ENCODE results near the gene FZD2. TPM values are rescaled to one million over a fixed set of nuclear protein-coding genes. Genes with fewer than 3 reads are reported as not detected.

FZD2 gene
- total RNA-seq, 6 experiments from 2014 or later = 76.4 to 103 (median 92.8) TPM

- H3K9me3 Mint-ChIP-seq = peaks cover 8% of the 10 kb centered on the region
- no peak for DNase-seq
- no peaks in the 10 kb centered on the region for H3K36me3 Mint-ChIP-seq (ENCODE audit: low read depth)
- no peaks in the 10 kb centered on the region; the same call in 1 of the 2 replicates for H3K27me3 Mint-ChIP-seq (ENCODE audit: insufficient read depth)
- no peaks in the 10 kb centered on the region for H3K4me1 Mint-ChIP-seq (ENCODE audit: low read depth)
- no peak overlapping the region for H3K27ac Mint-ChIP-seq
- no peak for TF ChIP-seq CTCF (IDR thresholded peaks at IDR 0.05)
- H3K4me3 Mint-ChIP-seq = no peak overlapping the region
Measured at GRCh38 chr17:44527102-44527501, 30.2 kb upstream of the FZD2 start.

- no peak overlapping the region for H3K4me3 Mint-ChIP-seq
- TF ChIP-seq CTCF (IDR thresholded peaks at IDR 0.05) = no peak
Measured at GRCh38 chr17:44527954-44528353, 29.3 kb upstream of the FZD2 start.

GRCh38 chr17:44529864-44530263 lies 27.4 kb upstream of the FZD2 start:
- TF ChIP-seq CTCF (IDR thresholded peaks at IDR 0.05) = no peak
- Mint-ChIP-seq H3K4me3 (no peak overlapping the region), H3K27me3 (ENCODE audit: insufficient read depth) (no peaks in the 10 kb centered on the region; the same call in 1 of the 2 replicates), H3K27ac (no peak overlapping the region), H3K9me3 (peaks cover 8% of the 10 kb centered on the region), H3K36me3 (ENCODE audit: low read depth) (no peaks in the 10 kb centered on the region), H3K4me1 (ENCODE audit: low read depth) (peaks cover 12% of the 10 kb centered on the region)
- DNase-seq = no peak

More at GRCh38 chr17:44527954-44528353, 29.3 kb upstream of the FZD2 start:
- Mint-ChIP-seq H3K36me3 (ENCODE audit: low read depth) (no peaks in the 10 kb centered on the region), H3K27me3 (ENCODE audit: insufficient read depth) (no peaks in the 10 kb centered on the region; the same call in 1 of the 2 replicates), H3K27ac (no peak overlapping the region), H3K9me3 (peaks cover 8% of the 10 kb centered on the region), H3K4me1 (ENCODE audit: low read depth) (no peaks in the 10 kb centered on the region)
- no peak for DNase-seq

GRCh38 chr17:44530896-44531418 lies 26.3 kb upstream of the FZD2 start:
- no peak overlapping the region for H3K4me3 Mint-ChIP-seq

GRCh38 chr17:44533533-44534246 lies 23.6 kb upstream of the FZD2 start:
- Mint-ChIP-seq H3K36me3 (ENCODE audit: low read depth) (no peaks in the 10 kb centered on the region), H3K27me3 (ENCODE audit: insufficient read depth) (no peaks in the 10 kb centered on the region), H3K27ac (peak overlapping the region; percentile 88), H3K4me3 (peak overlapping the region; percentile 78), H3K4me1 (ENCODE audit: low read depth) (peaks cover 31% of the 10 kb centered on the region), H3K9me3 (no peaks in the 10 kb centered on the region)
- peak; percentile 80 for DNase-seq
- TF ChIP-seq CTCF (IDR thresholded peaks at IDR 0.05) = peak; percentile 100

More at GRCh38 chr17:44530896-44531418, 26.3 kb upstream of the FZD2 start:
- H3K4me1 Mint-ChIP-seq (ENCODE audit: low read depth) = peaks cover 22% of the 10 kb centered on the region
- no peaks in the 10 kb centered on the region for H3K27me3 Mint-ChIP-seq (ENCODE audit: insufficient read depth)
- no peak for DNase-seq
- H3K36me3 Mint-ChIP-seq (ENCODE audit: low read depth) = no peaks in the 10 kb centered on the region
- TF ChIP-seq CTCF (IDR thresholded peaks at IDR 0.05) = no peak
- no peak overlapping the region for H3K27ac Mint-ChIP-seq
- H3K9me3 Mint-ChIP-seq = peaks cover 8% of the 10 kb centered on the region

Data from HFFc6 (cell line).